ENCODE measurements around the gene ARL6IP4.

The ARL6IP4 gene

GRCh38 chr12:122978507-122978955 is 1.9 kb upstream of the ARL6IP4 start:
- no peak for DNase-seq (ENCODE audit: low read depth in 2 of 2)

DNA sequence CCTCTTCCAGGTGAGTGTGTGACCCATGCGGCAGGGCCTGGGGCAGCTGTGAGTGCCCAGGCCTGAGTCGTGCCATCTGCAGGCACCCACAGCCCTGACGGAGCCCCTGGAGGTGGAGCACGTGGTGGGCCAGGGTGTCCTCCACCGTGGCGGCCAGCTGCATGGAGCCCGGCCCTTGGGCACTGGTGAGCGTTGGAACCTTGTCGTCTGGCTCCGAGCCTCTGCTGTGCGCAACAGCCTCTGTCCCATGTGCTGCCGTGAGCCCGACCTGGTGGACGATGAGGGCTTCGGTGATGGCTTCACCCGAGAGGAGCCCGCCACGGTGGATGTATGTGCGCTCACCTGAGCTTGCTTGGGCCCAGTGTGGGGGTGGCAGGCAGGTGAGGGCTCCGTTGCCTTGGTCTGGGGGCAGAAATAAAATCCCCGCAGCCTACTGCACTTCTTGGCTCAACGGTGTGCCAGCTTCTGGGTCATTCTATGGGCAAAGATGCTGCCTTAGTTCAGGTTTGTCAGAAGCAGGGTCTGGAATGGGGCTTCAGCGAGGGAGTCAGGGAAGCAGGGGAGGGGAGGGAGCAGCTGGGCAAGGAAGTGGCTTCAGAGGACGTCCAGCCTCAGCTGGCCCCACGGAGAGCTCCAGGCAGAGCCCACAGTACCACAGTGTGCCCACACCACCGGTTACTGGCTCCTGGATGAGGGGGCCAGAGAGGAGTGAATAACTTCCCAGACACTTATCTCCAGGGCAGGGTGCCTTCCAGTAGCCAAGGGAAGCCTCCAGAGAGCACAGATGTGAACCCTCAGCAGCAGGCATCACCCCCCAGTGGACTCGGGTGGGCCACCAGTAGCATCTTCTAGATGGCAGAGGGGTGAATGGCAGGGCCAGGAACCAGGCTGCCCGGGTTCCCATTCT is 1.2 kb upstream of the ARL6IP4 start:
- no peak for DNase-seq (ENCODE audit: low read depth in 2 of 2)

GRCh38 chr12:122979908-122980182 is 636 bp upstream of the ARL6IP4 start:
- DNase-seq (ENCODE audit: low read depth in 2 of 2) = no peak

DNA sequence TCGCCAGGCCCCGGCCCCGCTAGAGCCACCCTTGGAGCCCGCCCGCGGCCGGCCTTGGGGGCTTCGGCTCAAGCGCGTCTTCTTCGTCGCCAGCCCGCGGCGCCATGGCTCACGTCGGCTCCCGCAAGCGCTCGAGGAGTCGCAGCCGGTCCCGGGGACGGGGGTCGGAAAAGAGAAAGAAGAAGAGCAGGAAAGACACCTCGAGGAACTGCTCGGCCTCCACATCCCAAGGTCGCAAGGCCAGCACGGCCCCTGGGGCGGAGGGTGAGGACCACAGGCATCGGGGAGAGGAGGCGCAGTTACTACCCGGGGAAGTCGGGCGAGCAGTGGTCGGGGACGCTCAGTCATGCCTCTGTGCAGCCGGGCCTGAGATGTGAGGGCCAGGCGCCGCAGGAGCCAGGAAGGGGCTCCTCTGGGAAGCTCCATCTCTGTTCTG is 573 bp downstream of the ARL6IP4 start:
- no peak for DNase-seq (ENCODE audit: low read depth in 2 of 2)

DNA sequence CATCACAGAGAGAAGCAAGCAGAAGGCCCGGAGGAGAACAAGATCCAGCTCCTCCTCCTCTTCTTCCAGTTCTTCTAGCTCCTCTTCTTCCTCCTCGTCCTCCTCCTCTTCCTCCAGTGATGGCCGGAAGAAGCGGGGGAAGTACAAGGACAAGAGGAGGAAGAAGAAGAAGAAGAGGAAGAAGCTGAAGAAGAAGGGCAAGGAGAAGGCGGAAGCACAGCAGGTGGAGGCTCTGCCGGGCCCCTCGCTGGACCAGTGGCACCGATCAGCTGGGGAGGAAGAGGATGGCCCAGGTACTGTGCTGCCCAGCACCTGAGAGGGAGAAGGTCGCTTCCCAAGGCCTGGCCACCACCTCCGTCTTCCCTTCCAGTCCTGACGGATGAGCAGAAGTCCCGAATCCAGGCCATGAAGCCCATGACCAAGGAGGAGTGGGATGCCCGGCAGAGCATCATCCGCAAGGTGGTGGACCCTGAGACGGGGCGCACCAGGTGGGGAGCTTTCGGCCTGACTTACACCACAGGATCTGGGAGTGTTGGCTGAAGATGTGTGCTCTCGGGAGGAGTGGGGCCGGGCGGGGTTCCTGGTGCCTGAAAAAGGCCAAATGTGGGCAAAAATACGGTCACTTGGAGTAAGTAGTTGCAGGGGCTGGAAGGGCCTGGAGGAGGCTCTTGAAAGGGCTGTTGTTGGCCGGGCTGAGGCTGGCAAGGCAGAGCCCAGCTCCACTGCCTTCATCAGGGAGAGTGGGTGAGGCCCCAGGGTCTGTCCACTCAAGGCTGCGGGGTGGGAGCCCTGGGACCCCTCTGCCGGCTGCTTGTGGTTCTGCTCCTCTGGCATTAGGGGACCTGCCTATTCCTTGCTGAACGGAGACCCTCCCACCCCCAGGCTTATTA is 1.4 kb downstream of the ARL6IP4 start:
- DNase-seq (ENCODE audit: low read depth in 2 of 2) = no peak

DNA sequence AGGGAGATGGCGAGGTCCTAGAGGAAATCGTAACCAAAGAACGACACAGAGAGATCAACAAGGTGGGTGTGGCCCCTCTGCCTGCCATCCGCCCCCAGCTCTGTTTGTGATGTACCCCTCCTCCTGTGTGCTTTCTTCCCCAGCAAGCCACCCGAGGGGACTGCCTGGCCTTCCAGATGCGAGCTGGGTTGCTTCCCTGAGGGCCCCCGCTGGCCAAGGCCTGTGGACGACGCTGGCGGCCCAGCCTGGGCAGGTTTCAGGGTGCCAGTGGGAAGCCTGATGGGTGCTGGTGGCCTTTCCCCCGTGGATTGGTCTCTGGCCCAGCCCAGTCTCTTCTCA is 2.0 kb downstream of the ARL6IP4 start:
- no peak for DNase-seq (ENCODE audit: low read depth in 2 of 2)

DNA sequence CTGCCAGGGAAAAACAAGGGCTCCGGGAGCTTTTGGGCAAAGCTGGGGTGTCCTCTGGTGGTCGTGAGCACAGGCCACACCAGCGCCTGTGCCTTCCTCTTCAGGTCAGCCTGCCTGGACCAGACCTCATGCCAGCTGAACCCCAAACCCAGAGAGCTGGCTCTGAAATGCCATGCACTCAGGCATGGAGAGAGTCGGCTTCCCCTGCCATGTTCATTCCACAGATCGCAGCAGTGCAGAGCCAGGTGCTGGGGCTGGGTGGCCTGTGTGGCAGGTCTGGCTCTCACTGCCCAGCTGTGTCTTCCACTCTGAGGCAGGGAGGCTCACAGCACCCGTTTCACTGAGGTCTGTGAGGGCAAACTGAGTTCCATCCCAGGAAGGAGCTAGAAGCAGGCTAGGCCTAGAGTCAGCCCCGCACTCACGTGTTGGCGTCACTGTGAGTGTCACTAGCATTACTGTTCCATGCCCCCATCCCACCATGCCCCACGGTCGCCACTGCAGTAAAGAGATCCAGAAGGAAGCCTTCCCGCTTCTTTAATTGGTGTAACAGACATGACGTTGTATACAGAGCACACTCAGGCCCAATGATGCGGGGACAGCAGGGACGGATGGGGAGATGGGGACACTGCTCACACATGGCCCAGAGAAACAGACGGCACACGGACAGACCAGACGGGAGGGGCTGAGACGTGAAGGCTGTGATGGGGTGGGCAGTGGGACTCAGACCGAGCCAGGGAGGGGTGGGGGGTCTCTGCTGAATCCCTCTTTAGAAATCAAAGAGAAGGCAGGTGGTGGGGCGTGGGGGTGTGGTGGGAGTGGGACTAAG is 2.7 kb downstream of the ARL6IP4 start:
- no peak for DNase-seq (ENCODE audit: low read depth in 2 of 2)

DNA sequence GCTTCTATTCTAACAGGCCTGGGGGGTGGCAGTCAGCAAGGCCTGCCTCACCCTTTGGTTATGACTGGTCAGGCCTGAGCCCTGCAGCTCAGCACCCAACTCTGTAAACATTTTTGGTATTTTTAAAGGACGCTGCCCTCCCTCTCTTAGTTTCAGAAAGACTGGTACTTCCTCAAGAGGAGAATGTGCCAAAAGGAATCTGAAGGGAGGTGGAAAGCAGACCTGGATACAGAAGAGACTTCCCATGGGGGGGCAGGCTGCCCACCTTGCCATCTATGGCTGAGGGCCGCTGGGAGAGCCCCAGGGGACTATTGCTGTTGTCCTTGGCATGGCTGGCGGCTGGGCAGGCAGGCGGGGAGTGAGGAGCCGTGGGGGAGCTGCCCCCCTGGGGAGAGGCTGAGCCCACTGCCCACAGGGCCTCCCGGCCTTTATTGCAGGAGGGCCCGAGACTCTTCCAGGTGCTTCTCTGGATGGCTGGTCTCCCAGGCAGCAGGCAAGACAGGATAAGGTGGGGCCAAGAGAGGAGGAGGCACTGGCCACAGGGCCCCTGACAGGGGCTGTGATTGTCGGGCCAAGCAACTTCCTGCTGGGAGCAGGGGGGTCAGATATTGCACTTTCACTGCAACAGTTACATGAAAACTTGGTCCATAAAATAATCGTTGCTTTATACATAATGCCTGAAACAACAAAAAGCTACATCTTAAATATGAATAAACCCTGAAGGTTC is 3.5 kb downstream of the ARL6IP4 start:
- no peak for DNase-seq (ENCODE audit: low read depth in 2 of 2)

DNA sequence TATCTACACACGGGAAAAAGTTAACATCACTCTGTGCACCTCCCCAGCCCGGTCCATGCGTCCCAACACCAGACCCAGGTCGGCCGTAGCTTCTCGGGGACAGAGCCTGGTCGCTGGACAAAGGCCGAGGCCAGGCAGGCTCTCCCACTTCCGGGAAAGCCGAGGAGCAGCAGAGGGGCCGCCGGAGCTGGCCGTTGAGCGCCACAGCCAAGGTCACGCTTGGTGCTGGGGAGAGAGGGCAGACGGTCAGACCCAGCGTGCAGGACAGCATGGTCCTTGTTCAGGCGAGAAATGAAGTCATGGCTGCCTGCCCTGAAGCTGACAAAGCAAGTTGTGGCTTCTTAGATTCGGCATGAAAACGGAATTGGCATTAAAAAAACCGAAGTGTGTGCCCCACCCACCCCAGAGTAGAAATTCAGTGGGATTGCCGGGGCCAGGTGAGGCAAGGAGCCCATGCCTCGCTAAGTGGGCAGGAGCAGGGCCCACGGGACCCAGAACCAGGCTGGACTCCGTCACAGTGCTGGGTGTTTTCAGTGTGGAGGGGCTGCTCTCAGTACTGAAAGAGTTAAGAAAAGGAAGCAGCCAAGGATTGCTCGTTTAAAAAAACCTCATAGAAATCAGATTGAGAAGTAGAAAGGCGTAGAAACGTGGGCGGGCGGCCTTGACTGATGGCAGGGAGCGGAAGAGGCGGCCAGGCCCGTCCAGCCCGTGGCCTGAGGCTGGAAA is 4.3 kb downstream of the ARL6IP4 start:
- no peak for DNase-seq (ENCODE audit: low read depth in 2 of 2)

GRCh38 chr12:122985338-122986257 is 5.1 kb downstream of the ARL6IP4 start:
- DNase-seq (ENCODE audit: low read depth in 2 of 2) = no peak

GRCh38 chr12:122986258-122986871 is 5.9 kb downstream of the ARL6IP4 start:
- no peak for DNase-seq (ENCODE audit: low read depth in 2 of 2)

DNA sequence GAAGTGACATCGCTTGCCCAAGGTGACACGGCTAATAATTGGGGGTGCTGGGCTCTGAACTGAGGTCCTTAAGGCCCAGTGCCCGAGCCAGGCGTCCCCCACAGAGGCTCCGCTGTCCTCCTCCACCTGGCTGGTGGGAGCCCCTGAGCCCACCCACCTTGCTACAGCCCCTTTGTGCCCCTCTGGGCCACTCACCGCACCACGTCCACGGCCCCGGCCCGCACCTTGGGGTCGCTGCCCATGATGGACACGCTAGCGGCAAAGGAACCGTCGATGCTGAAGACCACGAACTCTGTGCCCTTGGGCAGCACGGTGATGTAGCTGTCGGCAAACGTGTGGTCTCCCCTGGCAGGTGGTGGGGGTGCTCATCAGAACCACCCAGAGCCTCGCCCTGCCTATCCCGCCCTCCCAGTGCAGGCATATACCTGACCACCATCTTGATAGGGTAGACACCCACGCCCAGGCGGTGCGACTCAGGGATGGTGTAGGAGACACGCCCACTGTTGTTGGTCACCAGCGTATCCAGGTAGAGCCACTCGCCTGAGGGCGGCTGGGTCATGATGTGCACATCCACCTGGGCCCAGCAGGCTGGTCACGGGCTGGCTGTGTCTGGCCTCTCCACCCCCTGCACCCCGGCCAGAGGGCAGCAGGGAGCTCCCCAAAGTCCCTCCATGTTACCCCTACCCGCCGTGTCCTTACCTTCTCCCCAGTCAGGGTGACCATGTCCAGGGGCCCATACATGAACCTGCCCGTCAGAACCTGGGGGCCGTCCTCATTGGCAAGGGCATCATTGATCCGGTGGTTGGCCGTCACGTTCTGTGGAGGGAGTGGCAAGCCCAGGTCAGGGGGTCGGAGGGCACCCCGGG is 6.8 kb downstream of the ARL6IP4 start:
- no peak for DNase-seq (ENCODE audit: low read depth in 2 of 2)

GRCh38 chr12:122988036-122988435 is 7.6 kb downstream of the ARL6IP4 start:
- DNase-seq (ENCODE audit: low read depth in 2 of 2) = no peak

- no peak for DNase-seq (ENCODE audit: low read depth in 2 of 2)
These were observed 8.2 kb downstream of the ARL6IP4 start for GRCh38 chr12:122988612-122989212.

GRCh38 chr12:122989225-122989839 is 8.9 kb downstream of the ARL6IP4 start:
- DNase-seq (ENCODE audit: low read depth in 2 of 2) = no peak

- no peak for DNase-seq (ENCODE audit: low read depth in 2 of 2)
These were observed 9.5 kb downstream of the ARL6IP4 start for GRCh38 chr12:122989874-122990419.

DNA sequence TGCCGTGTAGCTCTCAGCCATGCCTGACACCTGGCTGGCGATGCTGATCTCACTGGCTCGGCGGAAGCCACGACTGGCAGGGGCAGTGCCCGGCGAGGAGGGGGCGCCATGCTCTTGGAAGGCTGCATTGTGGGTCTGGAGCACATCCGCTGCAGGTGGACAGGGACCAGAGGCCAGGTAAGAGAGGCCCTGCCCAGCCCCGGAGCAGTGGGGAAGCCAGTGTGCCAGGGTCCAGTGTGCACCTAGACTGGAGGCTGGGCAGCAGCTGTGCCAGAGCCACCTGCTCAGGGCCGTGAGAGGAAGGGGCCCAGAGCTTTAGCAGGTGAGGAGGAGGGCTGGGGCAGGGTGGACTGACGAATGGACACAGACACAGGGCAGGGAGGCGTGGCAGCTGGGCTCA is 10.1 kb downstream of the ARL6IP4 start:
- no peak for DNase-seq (ENCODE audit: low read depth in 2 of 2)
